Heart right ventricle (tissue), 16 donors: Measurements from ENCODE around the gene TTLL11. TPM values are rescaled to one million over a fixed set of nuclear protein-coding genes. Genes with fewer than 3 reads are reported as not detected.

ENCODE experiments used
- ATAC-seq, 8 donors: fragments of 200-7000 bp; cut with Tn5 transposase; one replicate each; pipeline ENCODE4 v1.9.1; 2020; ENCODE audit warnings: mild to moderate bottlenecking in 8 of 8, moderate library complexity in 8 of 8, moderate number of reproducible peaks in 1 of 8
- DNase-seq, 2 donors: peaks; one replicate each; pipeline ENCODE4 v3.0.0-alpha.2; 2020
- H3K27ac ChIP-seq, 10 donors: fragments of 200-600 bp; sonication (generic) in 2 of 10; one replicate each; pipeline versions ENCODE4 v1.5.0 to v1.8.0; 2020 to 2022; ENCODE audit warnings: mild to moderate bottlenecking in 3 of 10
- H3K27me3 ChIP-seq, 7 donors: fragments of 200-600 bp; one replicate each; pipeline ENCODE4 v1.8.0; 2021 to 2022; ENCODE audit warnings: mild to moderate bottlenecking in 2 of 7
- H3K36me3 ChIP-seq, 9 donors: fragments of 200-600 bp; sonication (generic) in 1 of 9; one replicate each; pipeline versions ENCODE4 v1.5.0 to v1.8.0; 2020 to 2022; ENCODE audit warnings: mild to moderate bottlenecking in 2 of 9
- H3K4me1 ChIP-seq, 9 donors: fragments of 200-600 bp; sonication (generic) in 1 of 9; one replicate each; pipeline versions ENCODE4 v1.5.0 to v1.8.0; 2020 to 2022; ENCODE audit warnings: mild to moderate bottlenecking in 4 of 9
- H3K4me3 ChIP-seq, 10 donors: fragments of 200-600 bp; sonication (generic) in 2 of 10; one replicate each; pipeline versions ENCODE4 v1.5.0 to v1.8.0; 2020 to 2022; ENCODE audit warnings: mild to moderate bottlenecking in 7 of 10, moderate library complexity in 2 of 10
- H3K9me3 ChIP-seq, 11 donors: fragments of 200-600 bp in 10 of 11; sonication (generic) in 2 of 11; one replicate each; pipeline versions ENCODE4 v1.5.0 to v1.8.0; 2013 to 2022; ENCODE audit warnings: mild to moderate bottlenecking in 2 of 11, control low read depth in 1 of 11, moderate library complexity in 1 of 11
- CTCF ChIP-seq, 9 donors: fragments of 200-600 bp; sonication (generic) in 2 of 9; IDR thresholded peaks; one replicate each; pipeline versions ENCODE4 v1.5.0 to v1.8.0; 2021 to 2022; ENCODE audit warnings: antibody characterized with exemption in 9 of 9, mild to moderate bottlenecking in 5 of 9, moderate library complexity in 1 of 9
- WGBS, 2 donors: extraction: QIAGEN DNeasy Blood & Tissue Kit; methylation state at CpG; one replicate each; pipeline ENCODE4 v1.1.7; 2013; ENCODE audit warnings: inconsistent platforms in 1 of 2; 5-methylcytosine and 5-hydroxymethylcytosine counted together
- intact Hi-C, 10 donors: fragments of 100-400 bp; cut with DNase I; formaldehyde crosslinking; loops; one replicate each; pipeline versions ENCODE4 v1.11.1 to v1.14.2; 2022
- polyA plus RNA-seq, 2 donors: library from polyadenylated mRNA; stranded (reverse); fragments of 200-250 nt; gene quantifications; one replicate each; pipeline ENCODE4 v1.2.3, GENCODE V29; 2013
- total RNA-seq, 10 donors: library from RNA; stranded (reverse); fragmentation: NEBNext Ultra II Directional in 3 of 10; extraction: Animal tissue kit (Norgen Biotek cat#: 25700) in 3 of 10; gene quantifications; one replicate each; pipeline versions ENCODE4 v1.2.1 to v1.2.4, GENCODE V29; 2021 to 2023
- donor health status: Arrhythmogenic right ventricular cardiomyopathy.
- donor health status: ischemic (EF 13 %, LVEDD 7.1; RV severe dilation, severe dysfunction).
- donor health status: healthy with polysubstance abuse.
- donor health status: DM: no; HTN: yes; CAD: no.
- donor health status: DM: no; HTN: no; CAD: no.
- donor health status: ischemic (EF 25% LVEDD 6.9; RV normal size, moderate dysfunction).
- donor health status: ischemic (EF 25% LVEDD 5.7; RV mildly dilated, moderate dysfunction).
- donor health status: healthy.
- donor health status: DM: yes; HTN: yes; CAD: no.
- donor health status: Ischemic cardiomyopathy.
- donor health status: ischemic (EF 35%, LVEDD 5.7; RV mildly dilated, moderate dysfunction).
- donor health status: nonischemic (EF 11% LVEDD 7.7; RV severe dilation, severe dysfunction).
- donor health status: DM: yes; HTN: yes; CAD: no.
- donor health status: PGD.
- donor health status: ischemic (EF 29% LVEDD 5.4; RV normal size, mild dysfunction).
- donor health status: nonischemic (EF 23%, LVEDD 6.1; RV moderate dilation, normal function).

The TTLL11 gene
- total and polyA plus RNA-seq, 12 donors, result 2.6 to 8.7 (median 5.8) TPM

GRCh38 chr9:121811140-121811539 lies 282.0 kb downstream of the TTLL11 start:
- no peaks in the 10 kb centered on the region for H3K9me3 ChIP-seq
- no peak for ATAC-seq
- peaks cover 0 to 3% (median 0%) of the 10 kb centered on the region in 7 donors for H3K27me3 ChIP-seq
- no peak overlapping the region for H3K27ac ChIP-seq
- no peak for TF ChIP-seq CTCF (IDR thresholded peaks at IDR 0.05)
- no peaks in the 10 kb centered on the region for H3K36me3 ChIP-seq
- intact Hi-C loops, result no loop called here
- no peak overlapping the region for H3K4me3 ChIP-seq
- WGBS, 2 donors, result 87 to 93% methylated on average over 9 of the region's 9 CpGs
- no peaks in the 10 kb centered on the region for H3K4me1 ChIP-seq
- DNase-seq, result no peak

GRCh38 chr9:121810489-121810888 lies 282.6 kb downstream of the TTLL11 start:
- no peak overlapping the region for H3K27ac ChIP-seq
- DNase-seq, result no peak
- intact Hi-C loops, result no loop called here
- no peak for TF ChIP-seq CTCF (IDR thresholded peaks at IDR 0.05)
- H3K4me3 ChIP-seq, result no peak overlapping the region
- no peaks in the 10 kb centered on the region for H3K9me3 ChIP-seq
- H3K36me3 ChIP-seq, result no peaks in the 10 kb centered on the region
- H3K27me3 ChIP-seq, result peaks cover 0 to 3% (median 0%) of the 10 kb centered on the region in 7 donors
- WGBS, 2 donors, result 85 to 88% methylated on average over 3 of the region's 3 CpGs
- H3K4me1 ChIP-seq, result no peaks in the 10 kb centered on the region
- no peak for ATAC-seq

- no peak for TF ChIP-seq CTCF (IDR thresholded peaks at IDR 0.05)
- Histone ChIP-seq H3K4me3 (no peak overlapping the region), H3K27me3 (peaks cover 0 to 3% (median 0%) of the 10 kb centered on the region in 7 donors), H3K9me3 (peaks cover 0 to 9% (median 0%) of the 10 kb centered on the region in 11 donors), H3K27ac (no peak overlapping the region), H3K36me3 (no peaks in the 10 kb centered on the region), H3K4me1 (no peaks in the 10 kb centered on the region)
- no peak for ATAC-seq
- DNase-seq, result no peak
- intact Hi-C loops, result no loop called here
- WGBS, 2 donors, result 86 to 94% methylated on average over 15 of the region's 15 CpGs
Measured at GRCh38 chr9:121809356-121810050, 283.6 kb downstream of the TTLL11 start.

GRCh38 chr9:121808781-121809180 lies 284.3 kb downstream of the TTLL11 start:
- H3K27ac ChIP-seq, result no peak overlapping the region
- DNase-seq (no peak), ATAC-seq (no peak)
- H3K27me3 ChIP-seq, result peaks cover 0 to under 1% (median 0%) of the 10 kb centered on the region in 7 donors
- H3K36me3 ChIP-seq, result no peaks in the 10 kb centered on the region
- H3K4me3 ChIP-seq, result no peak overlapping the region
- intact Hi-C loops, result no loop called here
- H3K9me3 ChIP-seq, result peaks cover 0 to 14% (median 2%) of the 10 kb centered on the region in 11 donors
- no peaks in the 10 kb centered on the region for H3K4me1 ChIP-seq
- 66 to 87% methylated on average over 4 of the region's 4 CpGs for WGBS, 2 donors
- no peak for TF ChIP-seq CTCF (IDR thresholded peaks at IDR 0.05)
